Measurements from ENCODE around the gene GPX3. TPM values are rescaled to one million over a fixed set of nuclear protein-coding genes. Genes with fewer than 3 reads are reported as not detected.

GPX3 gene
- total RNA-seq, 5 donors from 2014 or later (not counting 1 experiment from before 2014, with no cell fraction given) = 0.49 to 1.6 (median 1.4) TPM; not detected in 2

- Mint-ChIP-seq H3K4me1 (no peaks in the 10 kb centered on the region), H3K36me3 (peaks cover 63% of the 10 kb centered on the region), H3K9me3 (no peaks in the 10 kb centered on the region), H3K4me3 (no peak overlapping the region), H3K27ac (no peak overlapping the region), H3K27me3 (no peaks in the 10 kb centered on the region)
- ChIA-PET POLR2A (interaction anchor here in 1 of 2 donors (0.7 kb wide), 1 partner anchor 19 kb away, joined by 7 read pairs; no protein-coding TSS in a partner anchor), CTCF (interaction anchor here (0.7 to 1.8 kb wide), 5 partner anchors 10 to 389 kb away, joined by 3 to 5 read pairs (median 5); no protein-coding TSS in a partner anchor)
- DNase-seq (no peak), ATAC-seq (replicated peaks in 1 of 4) (no peak)
- Histone ChIP-seq H3K27me3 (replicated peaks in 1 of 2; ENCODE audit: control insufficient read depth in 2 of 2, extremely low read depth in 1 of 2, insufficient read depth in 2 of 2, low read length in 1 of 2) (no peaks in the 10 kb centered on the region), H3K4me1 (ENCODE audit: control insufficient read depth in 1 of 2, extremely low read depth in 1 of 2, insufficient read depth in 2 of 2, low read length in 2 of 2) (no peaks in the 10 kb centered on the region), H3K4me3 (ENCODE audit: control insufficient read depth in 1 of 2, extremely low read depth in 1 of 2, low read length in 1 of 2) (no peak overlapping the region), H3K9me3 (no peaks in the 10 kb centered on the region), H3K36me3 (ENCODE audit: control insufficient read depth in 2 of 2, extremely low read depth in 1 of 2, insufficient read depth in 1 of 2, low read length in 1 of 2) (peaks cover 34 to 98% of the 10 kb centered on the region in 2 donors), H3K27ac (ENCODE audit: low read length) (no peak overlapping the region)
- WGBS (ENCODE audit: insufficient coverage) = 90% methylated on average over 3 of the region's 11 CpGs
Measured at GRCh38 chr5:151041577-151042268, 21.3 kb downstream of the GPX3 start.

- Histone ChIP-seq H3K27me3 (replicated peaks in 1 of 2; ENCODE audit: control insufficient read depth in 2 of 2, extremely low read depth in 1 of 2, insufficient read depth in 2 of 2, low read length in 1 of 2) (no peaks in the 10 kb centered on the region), H3K36me3 (ENCODE audit: control insufficient read depth in 2 of 2, extremely low read depth in 1 of 2, insufficient read depth in 1 of 2, low read length in 1 of 2) (peaks cover 38 to 96% of the 10 kb centered on the region in 2 donors), H3K27ac (ENCODE audit: low read length) (no peak overlapping the region), H3K9me3 (no peaks in the 10 kb centered on the region), H3K4me1 (ENCODE audit: control insufficient read depth in 1 of 2, extremely low read depth in 1 of 2, insufficient read depth in 2 of 2, low read length in 2 of 2) (no peaks in the 10 kb centered on the region), H3K4me3 (ENCODE audit: control insufficient read depth in 1 of 2, extremely low read depth in 1 of 2, low read length in 1 of 2) (no peak overlapping the region)
- Mint-ChIP-seq H3K27me3 (no peaks in the 10 kb centered on the region), H3K27ac (no peak overlapping the region), H3K4me1 (no peaks in the 10 kb centered on the region), H3K36me3 (peaks cover 62% of the 10 kb centered on the region), H3K4me3 (no peak overlapping the region), H3K9me3 (no peaks in the 10 kb centered on the region)
- no peak for ATAC-seq (replicated peaks in 1 of 4)
- CTCF ChIA-PET = interaction anchor here (0.6 to 1.8 kb wide), 4 partner anchors 53 to 130 kb away, joined by 3 to 6 read pairs (median 4); no protein-coding TSS in a partner anchor
- POLR2A ChIA-PET = interaction anchor here in 1 of 2 donors (0.6 kb wide), 1 partner anchor 135 kb away, joined by 3 read pairs; no protein-coding TSS in a partner anchor
- 100% methylated on average over 1 of the region's 12 CpGs for WGBS (ENCODE audit: insufficient coverage)
- DNase-seq = no peak
Measured at GRCh38 chr5:151042453-151043093, 22.2 kb downstream of the GPX3 start.

DNA sequence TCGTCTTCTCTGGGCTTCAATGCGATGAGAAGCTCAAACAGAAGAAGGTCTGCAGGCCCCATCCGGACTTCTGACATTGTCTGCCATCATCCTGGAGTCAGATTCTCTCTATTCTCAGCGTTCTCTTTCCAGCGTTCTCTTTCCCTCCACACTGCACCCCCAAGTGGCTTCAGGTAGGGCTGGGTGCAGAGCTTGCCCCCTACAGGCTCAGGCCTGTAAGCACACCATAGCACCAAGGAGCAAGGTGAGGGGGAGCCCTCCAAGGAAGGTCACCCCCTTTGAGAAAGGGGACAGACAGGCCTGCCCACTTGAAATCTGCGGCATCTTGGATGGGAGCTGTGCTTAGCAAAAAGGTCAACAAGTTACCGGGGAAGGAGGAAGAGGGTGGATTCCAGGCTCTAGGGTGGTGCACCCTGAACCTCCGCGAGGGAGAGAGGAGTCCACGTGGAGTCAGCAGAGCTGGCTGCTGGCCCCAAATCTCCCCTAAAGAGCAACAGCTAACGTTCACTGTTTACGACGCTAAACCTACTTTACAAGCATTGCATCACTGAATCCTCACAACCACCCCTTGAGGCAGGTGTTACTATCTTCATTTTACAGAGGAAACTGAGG is 27.5 kb downstream of the GPX3 start:
- DNase-seq = peak in 21 of 35 experiments; percentile 3 to 52 (median 24)
- H3K4me3 ChIP-seq (ENCODE audit: control insufficient read depth in 1 of 2, extremely low read depth in 1 of 2, low read length in 1 of 2) = no peak overlapping the region
- Mint-ChIP-seq H3K27me3 (no peaks in the 10 kb centered on the region), H3K4me3 (no peak overlapping the region), H3K9me3 (no peaks in the 10 kb centered on the region), H3K36me3 (peaks cover 65% of the 10 kb centered on the region), H3K4me1 (peaks cover 8 to 13% (median 10%) of the 10 kb centered on the region in 3 donors), H3K27ac (no peak overlapping the region)
- H3K4me1 ChIP-seq (ENCODE audit: control insufficient read depth in 1 of 2, extremely low read depth in 1 of 2, insufficient read depth in 2 of 2, low read length in 2 of 2) = no peaks in the 10 kb centered on the region
- no peak overlapping the region for H3K27ac ChIP-seq (ENCODE audit: low read length)
- H3K27me3 ChIP-seq (replicated peaks in 1 of 2; ENCODE audit: control insufficient read depth in 2 of 2, extremely low read depth in 1 of 2, insufficient read depth in 2 of 2, low read length in 1 of 2) = no peaks in the 10 kb centered on the region
- peak; percentile 71 to 77 (median 74) for ATAC-seq (replicated peaks in 1 of 4)
- ChIA-PET CTCF (interaction anchor here (0.6 to 6.5 kb wide), 6 partner anchors 23 to 129 kb away, joined by 3 to 110 read pairs (median 3); no protein-coding TSS in a partner anchor), POLR2A (no interaction called here)
- 82% methylated on average over 6 of the region's 13 CpGs for WGBS (ENCODE audit: insufficient coverage)
- no peaks in the 10 kb centered on the region for H3K9me3 ChIP-seq
- peaks cover 35 to 91% of the 10 kb centered on the region in 2 donors for H3K36me3 ChIP-seq (ENCODE audit: control insufficient read depth in 2 of 2, extremely low read depth in 1 of 2, insufficient read depth in 1 of 2, low read length in 1 of 2)

DNA sequence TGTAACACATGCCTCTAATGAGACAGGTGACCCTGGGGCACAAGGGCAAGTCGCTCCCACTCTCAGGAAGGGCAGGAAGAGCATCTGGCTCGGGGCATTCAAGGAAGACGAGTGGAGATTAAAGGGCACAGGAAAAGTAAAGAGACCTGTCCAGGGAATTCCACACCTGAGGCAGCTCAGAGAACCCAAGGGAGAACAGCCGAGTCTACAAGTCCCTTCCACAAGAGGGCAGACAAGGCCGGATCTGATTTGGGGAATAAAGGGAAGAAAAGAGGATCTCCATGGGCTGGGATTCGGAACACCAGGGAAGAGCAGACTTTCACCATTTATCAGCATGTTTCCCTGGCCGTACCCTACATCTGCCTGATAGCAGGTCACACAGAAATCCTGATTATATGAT is 28.1 kb downstream of the GPX3 start:
- CTCF ChIA-PET = interaction anchor here (0.6 to 6.5 kb wide), 7 partner anchors 23 to 129 kb away, joined by 3 to 110 read pairs (median 3); no protein-coding TSS in a partner anchor
- no peak overlapping the region for H3K27ac Mint-ChIP-seq
- no peaks in the 10 kb centered on the region for H3K9me3 ChIP-seq
- peaks cover 37 to 88% of the 10 kb centered on the region in 2 donors for H3K36me3 ChIP-seq (ENCODE audit: control insufficient read depth in 2 of 2, extremely low read depth in 1 of 2, insufficient read depth in 1 of 2, low read length in 1 of 2)
- DNase-seq (no peak), ATAC-seq (replicated peaks in 1 of 4) (no peak)
- no peaks in the 10 kb centered on the region for H3K9me3 Mint-ChIP-seq
- POLR2A ChIA-PET = no interaction called here
- no peak overlapping the region for H3K4me3 ChIP-seq (ENCODE audit: control insufficient read depth in 1 of 2, extremely low read depth in 1 of 2, low read length in 1 of 2)
- H3K4me3 Mint-ChIP-seq = no peak overlapping the region
- H3K27me3 ChIP-seq (replicated peaks in 1 of 2; ENCODE audit: control insufficient read depth in 2 of 2, extremely low read depth in 1 of 2, insufficient read depth in 2 of 2, low read length in 1 of 2) = no peaks in the 10 kb centered on the region
- no peaks in the 10 kb centered on the region for H3K27me3 Mint-ChIP-seq
- H3K4me1 ChIP-seq (ENCODE audit: control insufficient read depth in 1 of 2, extremely low read depth in 1 of 2, insufficient read depth in 2 of 2, low read length in 2 of 2) = no peaks in the 10 kb centered on the region
- WGBS (ENCODE audit: insufficient coverage) = 0% methylated on average over 1 of the region's 7 CpGs
- H3K27ac ChIP-seq (ENCODE audit: low read length) = no peak overlapping the region
- peaks cover 10 to 13% (median 11%) of the 10 kb centered on the region in 3 donors for H3K4me1 Mint-ChIP-seq
- H3K36me3 Mint-ChIP-seq = peaks cover 66% of the 10 kb centered on the region

DNA sequence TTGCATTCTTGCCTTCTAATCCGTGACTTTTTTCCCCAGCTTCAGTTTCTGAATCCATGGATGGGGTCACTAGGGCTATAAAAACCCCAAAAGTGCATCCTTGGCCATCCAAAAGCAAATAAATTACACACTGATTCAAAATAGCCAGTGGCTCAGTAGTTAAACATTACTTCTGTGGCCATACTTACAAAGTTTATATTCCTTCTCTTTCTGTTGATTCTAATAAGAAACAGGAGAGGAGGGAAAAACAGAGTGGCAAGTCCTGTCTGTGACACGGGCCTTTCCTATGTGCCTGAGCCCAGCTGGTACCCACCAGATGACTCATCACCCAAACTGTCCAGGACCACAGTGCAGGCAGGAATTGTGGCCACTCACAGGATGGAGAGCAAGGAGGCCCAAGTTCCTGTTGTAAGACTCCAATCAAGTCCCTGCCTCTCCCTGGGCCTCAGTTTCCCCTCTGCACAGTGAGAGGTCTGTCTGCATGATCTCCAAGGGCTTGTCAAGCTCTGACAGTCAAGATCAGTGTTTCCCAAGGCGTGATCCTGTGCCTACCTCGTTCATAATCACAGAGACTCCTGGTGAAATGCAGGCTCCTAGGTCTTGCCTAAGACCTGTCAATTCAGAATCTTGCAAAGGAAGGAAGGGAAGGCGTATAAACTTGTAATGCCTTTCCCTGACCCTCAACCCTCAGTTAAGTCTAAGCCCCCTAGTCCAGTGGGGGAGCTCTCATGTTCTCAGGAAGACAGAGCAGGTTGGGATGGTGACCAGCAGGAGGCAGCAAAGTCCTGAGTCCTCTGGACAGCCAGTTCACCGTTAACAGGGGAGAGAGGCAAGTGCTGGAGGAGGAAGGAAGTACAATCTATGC is 30.9 kb downstream of the GPX3 start:
- no peaks in the 10 kb centered on the region for H3K27me3 Mint-ChIP-seq
- 100% methylated on average over 3 of the region's 6 CpGs for WGBS (ENCODE audit: insufficient coverage)
- Histone ChIP-seq H3K27me3 (replicated peaks in 1 of 2; ENCODE audit: control insufficient read depth in 2 of 2, extremely low read depth in 1 of 2, insufficient read depth in 2 of 2, low read length in 1 of 2) (no peaks in the 10 kb centered on the region), H3K4me1 (ENCODE audit: control insufficient read depth in 1 of 2, extremely low read depth in 1 of 2, insufficient read depth in 2 of 2, low read length in 2 of 2) (no peaks in the 10 kb centered on the region), H3K4me3 (ENCODE audit: control insufficient read depth in 1 of 2, extremely low read depth in 1 of 2, low read length in 1 of 2) (no peak overlapping the region), H3K9me3 (no peaks in the 10 kb centered on the region), H3K36me3 (ENCODE audit: control insufficient read depth in 2 of 2, extremely low read depth in 1 of 2, insufficient read depth in 1 of 2, low read length in 1 of 2) (peaks cover 40 to 90% of the 10 kb centered on the region in 2 donors), H3K27ac (ENCODE audit: low read length) (no peak overlapping the region)
- CTCF ChIA-PET = interaction anchor here (0.5 to 6.5 kb wide), 27 partner anchors 10 to 651 kb away, joined by 3 to 110 read pairs (median 4); no protein-coding TSS in a partner anchor
- POLR2A ChIA-PET = interaction anchor here in 1 of 2 donors (0.6 to 0.7 kb wide), 2 partner anchors 12 to 35 kb away, joined by 3 to 4 read pairs; no protein-coding TSS in a partner anchor
- H3K4me1 Mint-ChIP-seq = peaks cover 10 to 13% (median 13%) of the 10 kb centered on the region in 3 donors
- peak overlapping the region in 1 of 2 donors; percentile 46 for H3K27ac Mint-ChIP-seq
- ATAC-seq (replicated peaks in 1 of 4) = peak; percentile 62 to 80 (median 76)
- peak; percentile 37 to 84 (median 63) for DNase-seq
- no peaks in the 10 kb centered on the region for H3K9me3 Mint-ChIP-seq
- H3K4me3 Mint-ChIP-seq = no peak overlapping the region
- H3K36me3 Mint-ChIP-seq = peaks cover 68% of the 10 kb centered on the region
